Neutrophil (primary cell): ENCODE results near the gene NEK1.
"Not testable (repeated sequence)": the region's sequence is repeated elsewhere in the genome, so short reads cannot be mapped to it uniquely, and the experiment has no call there.

Source experiments
- H3K27ac ChIP-seq: fragments of 200-600 bp; sonication (generic); 2 replicates; pipeline ENCODE4 v1.5.1; 2016; ENCODE audit warnings: mild to moderate bottlenecking, moderate library complexity
- H3K27me3 ChIP-seq: fragments of 200-600 bp; sonication (generic); 2 replicates; pipeline ENCODE4 v1.6.0; 2016; ENCODE audit warnings: mild to moderate bottlenecking
- H3K36me3 ChIP-seq: fragments of 200-600 bp; sonication (generic); 2 replicates; pipeline ENCODE4 v1.5.1; 2017
- H3K4me1 ChIP-seq, 2 experiments: fragments of 200-600 bp in 1 of 2; sonication (generic) in 1 of 2; 1 replicate in 1 of 2; 2 replicates in 1 of 2; pipeline versions ENCODE4 v1.5.1 to v1.6.1; 2013 to 2016; ENCODE audit warnings: low read depth in 1 of 2, low read length in 1 of 2, mild to moderate bottlenecking in 1 of 2, moderate library complexity in 1 of 2; ENCODE audit not compliant: control insufficient read depth in 1 of 2, insufficient read depth in 1 of 2
- H3K4me3 ChIP-seq, 2 experiments: fragments of 200-600 bp in 1 of 2; sonication (generic) in 1 of 2; 1 replicate in 1 of 2; 2 replicates in 1 of 2; pipeline ENCODE4 v1.5.1; 2013 to 2016; ENCODE audit warnings: low read depth in 1 of 2, low read length in 1 of 2, mild to moderate bottlenecking in 1 of 2, moderate library complexity in 1 of 2
- H3K9me3 ChIP-seq: fragments of 200-600 bp; sonication (generic); 2 replicates; pipeline ENCODE4 v1.5.1; 2016
- CTCF ChIP-seq: fragments of 200-600 bp; sonication (generic); IDR thresholded peaks from 2 replicates; pipeline ENCODE4 v1.5.1; 2016; ENCODE audit warnings: antibody characterized with exemption

The NEK1 gene

GRCh38 chr4:169484485-169484884 is 127.9 kb downstream of the NEK1 start:
- Histone ChIP-seq H3K4me3 (no peak overlapping the region), H3K27ac (no peak overlapping the region), H3K36me3 (no peaks in the 10 kb centered on the region), H3K4me1 (no peaks in the 10 kb centered on the region), H3K9me3 (no peaks in the 10 kb centered on the region), H3K27me3 (no peaks in the 10 kb centered on the region)
- no peak for TF ChIP-seq CTCF

- Histone ChIP-seq H3K9me3 (no peaks in the 10 kb centered on the region), H3K36me3 (no peaks in the 10 kb centered on the region), H3K27ac (no peak overlapping the region), H3K4me1 (no peaks in the 10 kb centered on the region), H3K27me3 (no peaks in the 10 kb centered on the region), H3K4me3 (no peak overlapping the region)
- no peak for TF ChIP-seq CTCF
Measured at GRCh38 chr4:169464080-169464479, 148.3 kb downstream of the NEK1 start.

- TF ChIP-seq CTCF: no peak
- H3K27ac ChIP-seq: no peak overlapping the region
- no peaks in the 10 kb centered on the region for H3K9me3 ChIP-seq
- H3K4me3 ChIP-seq: no peak overlapping the region
- H3K36me3 ChIP-seq: no peaks in the 10 kb centered on the region
- H3K4me1 ChIP-seq: no peaks in the 10 kb centered on the region
- H3K27me3 ChIP-seq: no peaks in the 10 kb centered on the region
Measured at GRCh38 chr4:169460081-169460480, 152.3 kb downstream of the NEK1 start.

- no peak overlapping the region for H3K27ac ChIP-seq
Measured at GRCh38 chr4:169458575-169458974, 153.8 kb downstream of the NEK1 start.

GRCh38 chr4:169452644-169453043 is 159.7 kb downstream of the NEK1 start:
- H3K4me1 ChIP-seq, H3K27me3 ChIP-seq, H3K27ac ChIP-seq, H3K9me3 ChIP-seq, H3K36me3 ChIP-seq, H3K4me3 ChIP-seq: not testable (repeated sequence)

More at GRCh38 chr4:169458575-169458974, 153.8 kb downstream of the NEK1 start:
- no peaks in the 10 kb centered on the region for H3K4me1 ChIP-seq
- TF ChIP-seq CTCF: no peak
- H3K9me3 ChIP-seq: no peaks in the 10 kb centered on the region
- H3K36me3 ChIP-seq: no peaks in the 10 kb centered on the region
- H3K27me3 ChIP-seq: no peaks in the 10 kb centered on the region
- H3K4me3 ChIP-seq: no peak overlapping the region

GRCh38 chr4:169448935-169449334 is 163.4 kb downstream of the NEK1 start:
- H3K4me3 ChIP-seq, H3K36me3 ChIP-seq, H3K4me1 ChIP-seq, H3K27me3 ChIP-seq, H3K27ac ChIP-seq, H3K9me3 ChIP-seq: not testable (repeated sequence)

GRCh38 chr4:169446824-169447223 is 165.6 kb downstream of the NEK1 start:
- H3K4me1 ChIP-seq: no peaks in the 10 kb centered on the region
- H3K9me3 ChIP-seq: peaks cover 3% of the 10 kb centered on the region
- H3K27ac ChIP-seq: no peak overlapping the region
- no peaks in the 10 kb centered on the region for H3K27me3 ChIP-seq
- H3K36me3 ChIP-seq: no peaks in the 10 kb centered on the region
- no peak overlapping the region for H3K4me3 ChIP-seq
- TF ChIP-seq CTCF: no peak
